ENCODE data around the gene VPS16. TPM values are rescaled to one million over a fixed set of nuclear protein-coding genes. Genes with fewer than 3 reads are reported as not detected.
"Not testable (repeated sequence)": the region's sequence is repeated elsewhere in the genome, so short reads cannot be mapped to it uniquely, and the experiment has no call there.

VPS16 gene
- polyA plus RNA-seq, 1 donor (not counting 4 experiments of a cell fraction or from before 2014, with no cell fraction given), result 22.7 TPM

DNA sequence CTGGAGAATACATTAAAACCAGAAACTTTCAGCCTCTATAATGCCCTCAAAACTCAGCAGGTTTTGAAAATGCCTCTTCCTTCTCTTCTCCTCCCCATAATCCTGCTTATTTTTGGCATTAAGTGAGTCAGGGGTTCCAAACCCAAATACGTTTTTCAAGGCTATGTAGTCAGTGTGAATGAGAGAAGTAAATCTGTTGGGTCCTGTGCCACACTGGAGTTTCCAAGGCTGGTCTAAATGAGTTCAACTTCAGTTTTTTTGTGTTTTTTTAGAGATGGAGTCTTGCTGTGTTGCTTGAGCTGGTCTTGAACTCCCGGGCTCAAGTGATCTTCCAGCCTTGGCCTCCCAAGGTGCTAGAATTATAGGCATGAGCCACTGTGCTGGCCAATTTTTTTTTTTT is 53.7 kb downstream of the VPS16 start:
- Histone ChIP-seq H3K4me2 (ENCODE audit: control insufficient read depth, extremely low read depth, insufficient read depth, low read depth, low read length) (no peak overlapping the region), H3K4me3 (ENCODE audit: control insufficient read depth in 2 of 3, extremely low read depth in 1 of 3, insufficient read depth in 2 of 3, low read depth in 1 of 3, low read length in 3 of 3) (no peak overlapping the region), H3K36me3 (ENCODE audit: control insufficient read depth in 2 of 2, extremely low read depth in 1 of 2, insufficient read depth in 2 of 2, low read length in 2 of 2) (no peaks in the 10 kb centered on the region), H3K27ac (ENCODE audit: control insufficient read depth, insufficient read depth, low read length) (no peak overlapping the region), H3K27me3 (ENCODE audit: control insufficient read depth, extremely low read depth, insufficient read depth, low read length) (no peaks in the 10 kb centered on the region), H3K9ac (ENCODE audit: control insufficient read depth, extremely low read depth, insufficient read depth, low read length) (no peak overlapping the region), H3K9me1 (ENCODE audit: control insufficient read depth, extremely low read depth, insufficient read depth, low read length) (no peaks in the 10 kb centered on the region), H3K9me3 (ENCODE audit: control insufficient read depth, low read depth, low read length) (no peaks in the 10 kb centered on the region), H2AFZ (ENCODE audit: control insufficient read depth, low read length) (no peak overlapping the region), H3K4me1 (ENCODE audit: control insufficient read depth, extremely low read depth, insufficient read depth, low read length) (peaks cover 10% of the 10 kb centered on the region), H4K20me1 (ENCODE audit: control insufficient read depth, extremely low read depth, insufficient read depth, low read length) (no peaks in the 10 kb centered on the region), H3K79me2 (ENCODE audit: control insufficient read depth, insufficient read depth, low read length) (peaks cover 46% of the 10 kb centered on the region)
- no peak for TF ChIP-seq EZH2 (IDR thresholded peaks at IDR 0.05; ENCODE audit: low read length)
- TF ChIP-seq, protein P1, sequence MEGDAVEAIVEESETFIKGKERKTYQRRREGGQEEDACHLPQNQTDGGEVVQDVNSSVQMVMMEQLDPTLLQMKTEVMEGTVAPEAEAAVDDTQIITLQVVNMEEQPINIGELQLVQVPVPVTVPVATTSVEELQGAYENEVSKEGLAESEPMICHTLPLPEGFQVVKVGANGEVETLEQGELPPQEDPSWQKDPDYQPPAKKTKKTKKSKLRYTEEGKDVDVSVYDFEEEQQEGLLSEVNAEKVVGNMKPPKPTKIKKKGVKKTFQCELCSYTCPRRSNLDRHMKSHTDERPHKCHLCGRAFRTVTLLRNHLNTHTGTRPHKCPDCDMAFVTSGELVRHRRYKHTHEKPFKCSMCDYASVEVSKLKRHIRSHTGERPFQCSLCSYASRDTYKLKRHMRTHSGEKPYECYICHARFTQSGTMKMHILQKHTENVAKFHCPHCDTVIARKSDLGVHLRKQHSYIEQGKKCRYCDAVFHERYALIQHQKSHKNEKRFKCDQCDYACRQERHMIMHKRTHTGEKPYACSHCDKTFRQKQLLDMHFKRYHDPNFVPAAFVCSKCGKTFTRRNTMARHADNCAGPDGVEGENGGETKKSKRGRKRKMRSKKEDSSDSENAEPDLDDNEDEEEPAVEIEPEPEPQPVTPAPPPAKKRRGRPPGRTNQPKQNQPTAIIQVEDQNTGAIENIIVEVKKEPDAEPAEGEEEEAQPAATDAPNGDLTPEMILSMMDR (optimal IDR thresholded peaks at IDR 0.05 in 1 of 3, IDR thresholded peaks at IDR 0.05 in 1 of 3, conservative IDR thresholded peaks at IDR 0.05 in 1 of 3; ENCODE audit: extremely low read depth in 1 of 3, insufficient read depth in 2 of 3, low read length in 3 of 3), result no peak
- FAIRE-seq (no peak), DNase-seq (ENCODE audit: low read depth, low spot score) (no peak)
- dilution Hi-C loops (cut with MboI; ENCODE audit: extremely low pct_ligation_motif_present, low sequenced_read_pairs), result no loop called here

DNA sequence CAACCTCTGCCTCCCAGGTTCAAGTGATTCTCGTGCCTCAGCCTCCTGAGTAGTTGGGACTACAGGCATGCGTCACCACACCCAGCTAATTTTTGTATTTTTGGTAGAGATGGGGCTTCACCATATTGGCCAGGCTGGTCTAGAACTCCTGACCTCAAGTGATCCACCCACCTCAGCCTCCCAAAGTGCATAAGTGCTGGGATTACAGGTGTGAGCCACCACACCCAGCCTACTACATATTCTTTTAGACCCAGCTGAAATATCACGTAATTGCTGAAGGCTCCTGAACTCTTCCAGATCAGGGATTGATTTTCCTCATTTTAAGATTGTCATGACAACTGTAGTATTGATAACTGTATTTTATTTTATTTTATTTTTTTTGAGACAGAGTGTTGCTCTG is 54.6 kb downstream of the VPS16 start:
- Histone ChIP-seq H3K79me2 (ENCODE audit: control insufficient read depth, insufficient read depth, low read length) (peaks cover 43% of the 10 kb centered on the region), H3K4me1 (ENCODE audit: control insufficient read depth, extremely low read depth, insufficient read depth, low read length) (peaks cover 10% of the 10 kb centered on the region)
- H3K4me2 ChIP-seq (ENCODE audit: control insufficient read depth, extremely low read depth, insufficient read depth, low read depth, low read length); H3K27ac ChIP-seq (ENCODE audit: control insufficient read depth, insufficient read depth, low read length); H3K9me1 ChIP-seq (ENCODE audit: control insufficient read depth, extremely low read depth, insufficient read depth, low read length); H2AFZ ChIP-seq (ENCODE audit: control insufficient read depth, low read length); H3K9me3 ChIP-seq (ENCODE audit: control insufficient read depth, low read depth, low read length); FAIRE-seq; H3K36me3 ChIP-seq (ENCODE audit: control insufficient read depth in 2 of 2, extremely low read depth in 1 of 2, insufficient read depth in 2 of 2, low read length in 2 of 2); H3K4me3 ChIP-seq (ENCODE audit: control insufficient read depth in 2 of 3, extremely low read depth in 1 of 3, insufficient read depth in 2 of 3, low read depth in 1 of 3, low read length in 3 of 3); H4K20me1 ChIP-seq (ENCODE audit: control insufficient read depth, extremely low read depth, insufficient read depth, low read length); H3K27me3 ChIP-seq (ENCODE audit: control insufficient read depth, extremely low read depth, insufficient read depth, low read length); DNase-seq (ENCODE audit: low read depth, low spot score); H3K9ac ChIP-seq (ENCODE audit: control insufficient read depth, extremely low read depth, insufficient read depth, low read length); dilution Hi-C loops (cut with MboI; ENCODE audit: extremely low pct_ligation_motif_present, low sequenced_read_pairs): not testable (repeated sequence)

DNA sequence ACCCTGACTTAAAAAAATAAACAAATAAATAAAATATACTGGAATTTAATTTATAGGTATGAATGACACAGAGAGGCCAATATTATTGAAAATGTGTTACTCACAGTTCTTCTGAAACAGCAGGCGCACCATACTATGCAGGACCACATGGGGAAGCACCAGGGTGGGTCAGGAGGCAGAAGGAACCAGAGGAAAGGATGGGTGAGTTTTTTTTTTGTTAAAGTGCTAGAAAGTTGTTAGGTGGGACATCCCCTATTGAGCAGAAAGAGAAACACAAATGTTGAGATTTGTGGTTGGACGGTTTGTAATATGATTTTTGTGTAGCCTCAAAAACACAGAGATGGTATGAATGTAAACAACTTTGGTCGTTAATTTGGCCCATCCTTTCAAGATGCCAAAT is 58.7 kb downstream of the VPS16 start:
- H3K4me1 ChIP-seq (ENCODE audit: control insufficient read depth, extremely low read depth, insufficient read depth, low read length), result no peaks in the 10 kb centered on the region
- TF ChIP-seq, protein P1 (optimal IDR thresholded peaks at IDR 0.05 in 1 of 3, IDR thresholded peaks at IDR 0.05 in 1 of 3, conservative IDR thresholded peaks at IDR 0.05 in 1 of 3; ENCODE audit: extremely low read depth in 1 of 3, insufficient read depth in 2 of 3, low read length in 3 of 3), result no peak
- TF ChIP-seq EZH2 (IDR thresholded peaks at IDR 0.05; ENCODE audit: low read length), result no peak
- DNase-seq (ENCODE audit: low read depth, low spot score), result no peak
- no peak overlapping the region for H3K27ac ChIP-seq (ENCODE audit: control insufficient read depth, insufficient read depth, low read length)
- no peaks in the 10 kb centered on the region for H3K27me3 ChIP-seq (ENCODE audit: control insufficient read depth, extremely low read depth, insufficient read depth, low read length)
- no peak for FAIRE-seq
- peaks cover 25% of the 10 kb centered on the region for H3K79me2 ChIP-seq (ENCODE audit: control insufficient read depth, insufficient read depth, low read length)
- no peaks in the 10 kb centered on the region for H3K9me3 ChIP-seq (ENCODE audit: control insufficient read depth, low read depth, low read length)
- no peak overlapping the region for H2AFZ ChIP-seq (ENCODE audit: control insufficient read depth, low read length)
- H3K4me2 ChIP-seq (ENCODE audit: control insufficient read depth, extremely low read depth, insufficient read depth, low read depth, low read length), result no peak overlapping the region
- no peak overlapping the region for H3K9ac ChIP-seq (ENCODE audit: control insufficient read depth, extremely low read depth, insufficient read depth, low read length)
- dilution Hi-C loops (cut with MboI; ENCODE audit: extremely low pct_ligation_motif_present, low sequenced_read_pairs), result no loop called here
- no peak overlapping the region for H3K4me3 ChIP-seq (ENCODE audit: control insufficient read depth in 2 of 3, extremely low read depth in 1 of 3, insufficient read depth in 2 of 3, low read depth in 1 of 3, low read length in 3 of 3)
- H3K36me3 ChIP-seq (ENCODE audit: control insufficient read depth in 2 of 2, extremely low read depth in 1 of 2, insufficient read depth in 2 of 2, low read length in 2 of 2), result no peaks in the 10 kb centered on the region
- H4K20me1 ChIP-seq (ENCODE audit: control insufficient read depth, extremely low read depth, insufficient read depth, low read length), result no peaks in the 10 kb centered on the region
- H3K9me1 ChIP-seq (ENCODE audit: control insufficient read depth, extremely low read depth, insufficient read depth, low read length), result no peaks in the 10 kb centered on the region

Measured in keratinocyte (primary cell).